Fibroblast of peridontal ligament (primary cell): ENCODE measurements around the gene MYO1B.

ENCODE experiments used
- DNase-seq: peaks from one replicate; pipeline ENCODE4 v3.0.0-alpha.2; 2010; ENCODE audit errors: extremely low read depth

MYO1B gene

DNA sequence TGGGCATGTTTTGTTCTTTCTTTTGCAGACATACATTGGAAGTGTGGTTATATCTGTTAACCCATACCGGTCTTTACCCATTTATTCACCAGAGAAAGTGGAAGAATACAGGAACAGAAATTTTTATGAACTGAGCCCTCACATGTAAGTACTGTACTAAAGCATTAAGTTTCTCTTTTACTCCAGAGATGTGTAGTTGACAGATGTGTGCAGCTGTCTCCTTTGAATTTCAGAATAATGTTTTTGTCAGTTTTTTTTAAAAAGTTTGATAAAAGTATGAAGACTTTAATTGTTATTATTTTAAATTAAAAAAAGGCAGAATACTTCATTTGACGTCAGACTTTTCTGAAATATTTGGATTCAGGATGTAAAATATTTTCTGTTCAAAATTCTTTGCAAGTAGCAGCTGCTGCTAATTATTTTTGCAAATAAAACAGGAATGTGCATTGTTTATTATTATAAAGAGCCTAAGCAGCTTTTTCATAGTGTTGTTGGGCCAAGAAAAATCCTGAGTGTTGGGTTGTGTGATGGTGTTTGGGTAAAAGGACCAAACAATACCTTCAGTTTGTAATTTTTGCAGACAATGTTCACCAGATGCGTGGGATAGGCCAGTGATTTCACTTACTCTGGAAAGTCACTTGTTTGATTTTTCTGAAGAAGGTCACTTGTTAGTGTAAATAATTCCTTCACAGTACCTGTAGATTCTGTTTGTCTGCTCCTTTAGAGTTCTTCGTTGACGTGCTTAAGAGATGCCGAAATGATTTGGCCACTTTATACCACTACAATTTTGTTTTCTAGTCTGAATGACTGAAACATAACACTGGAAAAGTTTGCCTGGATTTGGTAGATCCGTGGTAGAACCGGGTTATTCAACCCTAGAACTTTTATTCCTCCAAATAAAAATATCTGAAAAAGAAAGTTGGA lies 51.1 kb downstream of the MYO1B start:
- no peak for DNase-seq

DNA sequence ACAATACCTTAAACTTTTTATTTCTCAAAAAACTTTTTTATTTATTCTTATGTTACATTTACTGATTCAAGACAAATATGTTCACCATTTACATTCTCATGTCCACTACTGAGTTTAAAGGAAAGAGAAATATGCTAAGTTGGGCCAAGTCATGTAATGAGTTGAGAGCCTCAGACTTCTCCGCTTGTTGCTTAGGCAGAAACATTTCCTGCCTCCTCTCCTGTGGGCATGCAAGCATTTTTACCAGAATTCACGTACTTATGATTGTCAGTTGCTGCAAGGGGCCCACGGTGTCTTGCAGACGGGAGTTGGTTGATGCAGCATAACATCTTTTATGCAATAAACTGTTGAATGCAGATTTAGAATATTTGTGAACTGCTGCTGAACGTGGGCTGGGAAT lies 51.8 kb downstream of the MYO1B start:
- no peak for DNase-seq

DNA sequence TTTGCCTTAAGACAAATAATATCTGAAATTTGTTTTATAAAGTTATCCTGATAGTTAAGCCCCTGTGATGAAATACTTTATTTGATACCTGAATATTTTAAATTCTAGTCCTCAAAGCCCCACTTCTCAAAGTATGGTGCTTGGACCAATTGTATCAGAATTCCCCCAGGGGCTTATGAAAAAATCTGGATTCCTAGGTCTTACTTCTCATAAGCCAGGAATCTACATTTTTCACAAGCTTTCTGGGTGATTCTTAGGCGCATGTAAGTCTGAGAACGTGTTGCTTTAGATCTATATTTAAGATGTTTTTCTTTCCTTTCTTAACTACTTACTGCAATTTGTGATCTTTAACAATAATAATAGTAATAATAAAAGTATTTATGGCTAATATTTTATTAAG lies 53.1 kb downstream of the MYO1B start:
- peak; percentile 81 for DNase-seq

DNA sequence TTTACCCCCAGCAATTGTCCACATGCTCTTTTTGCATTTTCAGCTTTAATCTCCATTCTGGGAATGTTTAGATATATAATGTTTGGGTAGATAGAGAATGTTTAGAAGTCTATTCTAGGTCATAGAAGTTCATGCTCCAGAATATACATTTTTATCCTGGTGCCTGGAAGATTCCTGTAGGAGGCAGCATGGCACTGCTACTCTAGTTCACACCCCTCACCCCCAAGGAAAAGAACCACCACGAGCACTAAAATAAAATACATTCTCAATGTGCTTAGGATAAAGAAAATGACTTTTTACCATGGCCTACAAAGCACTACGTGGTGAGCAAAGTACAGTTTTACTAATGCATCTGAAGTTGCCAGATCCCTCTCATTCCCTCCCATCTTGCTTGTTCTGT lies 53.8 kb downstream of the MYO1B start:
- no peak for DNase-seq

DNA sequence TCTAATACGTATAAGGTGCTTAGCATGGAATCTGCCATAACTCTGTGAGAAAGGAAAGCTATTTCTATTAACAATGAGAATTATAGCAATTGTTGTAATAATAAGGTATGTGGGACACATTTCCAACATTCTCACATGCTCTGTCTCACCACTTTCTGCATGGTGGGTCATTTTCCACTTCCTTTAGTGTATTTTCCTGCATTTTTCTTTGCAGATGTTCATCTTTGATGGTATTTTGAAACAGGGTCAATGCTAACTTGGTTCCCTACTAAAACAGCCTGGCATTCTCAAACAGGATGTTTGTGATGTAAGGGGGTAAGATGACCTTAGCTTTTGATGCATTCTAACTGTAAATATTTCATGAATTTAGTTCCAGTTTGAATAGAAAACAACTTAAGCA lies 54.7 kb downstream of the MYO1B start:
- DNase-seq = no peak

DNA sequence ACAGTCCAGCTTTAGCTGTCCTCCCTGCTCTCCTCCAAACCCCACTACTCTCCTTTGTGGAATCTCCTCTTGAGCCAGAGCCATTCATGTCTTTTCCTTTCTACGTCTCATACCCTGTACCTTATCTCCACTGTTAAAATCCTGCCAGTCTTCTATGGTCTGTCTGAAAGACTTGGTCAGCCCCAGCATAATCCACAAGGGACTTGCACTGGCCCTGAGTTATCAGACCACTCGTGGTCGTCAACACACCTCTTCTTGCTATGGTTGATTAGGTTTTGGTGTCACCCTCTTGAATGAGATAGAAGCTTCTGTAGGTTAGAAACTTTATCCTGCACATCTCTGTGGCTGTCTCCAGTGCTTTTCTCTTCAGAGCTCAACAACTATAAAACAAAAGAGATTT lies 56.8 kb downstream of the MYO1B start:
- no peak for DNase-seq

DNA sequence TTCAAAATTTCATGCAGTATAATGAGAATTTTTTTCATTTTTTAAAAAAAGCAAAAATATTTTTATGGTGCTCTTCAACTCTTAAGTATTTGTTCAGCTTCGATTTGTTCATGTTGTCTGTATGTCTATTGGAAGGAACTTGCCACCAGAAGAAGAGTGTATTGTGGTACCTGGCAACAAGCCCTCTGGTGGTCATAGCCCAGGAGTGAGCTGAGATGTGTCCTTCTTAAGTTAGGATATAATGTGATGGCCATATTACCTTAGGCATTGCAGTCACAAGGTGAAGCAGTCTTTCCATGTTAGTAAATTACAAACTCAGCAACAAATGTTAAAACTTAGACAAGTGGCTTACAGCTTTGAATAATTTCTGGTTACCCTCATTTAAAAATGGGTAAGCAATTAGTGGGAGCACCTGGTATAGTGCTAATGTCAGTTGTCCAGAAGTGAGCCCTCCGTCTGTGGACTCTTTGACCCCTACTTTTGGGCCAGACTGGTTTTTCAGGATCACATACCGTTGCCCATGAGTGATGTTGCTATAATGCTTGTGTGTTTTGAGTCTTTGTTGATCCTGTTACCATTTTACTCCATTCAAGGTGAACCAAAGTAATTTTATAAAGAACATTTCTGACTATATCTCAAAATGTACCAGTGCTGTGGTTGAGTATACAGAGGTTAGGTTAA lies 57.4 kb downstream of the MYO1B start:
- no peak for DNase-seq

DNA sequence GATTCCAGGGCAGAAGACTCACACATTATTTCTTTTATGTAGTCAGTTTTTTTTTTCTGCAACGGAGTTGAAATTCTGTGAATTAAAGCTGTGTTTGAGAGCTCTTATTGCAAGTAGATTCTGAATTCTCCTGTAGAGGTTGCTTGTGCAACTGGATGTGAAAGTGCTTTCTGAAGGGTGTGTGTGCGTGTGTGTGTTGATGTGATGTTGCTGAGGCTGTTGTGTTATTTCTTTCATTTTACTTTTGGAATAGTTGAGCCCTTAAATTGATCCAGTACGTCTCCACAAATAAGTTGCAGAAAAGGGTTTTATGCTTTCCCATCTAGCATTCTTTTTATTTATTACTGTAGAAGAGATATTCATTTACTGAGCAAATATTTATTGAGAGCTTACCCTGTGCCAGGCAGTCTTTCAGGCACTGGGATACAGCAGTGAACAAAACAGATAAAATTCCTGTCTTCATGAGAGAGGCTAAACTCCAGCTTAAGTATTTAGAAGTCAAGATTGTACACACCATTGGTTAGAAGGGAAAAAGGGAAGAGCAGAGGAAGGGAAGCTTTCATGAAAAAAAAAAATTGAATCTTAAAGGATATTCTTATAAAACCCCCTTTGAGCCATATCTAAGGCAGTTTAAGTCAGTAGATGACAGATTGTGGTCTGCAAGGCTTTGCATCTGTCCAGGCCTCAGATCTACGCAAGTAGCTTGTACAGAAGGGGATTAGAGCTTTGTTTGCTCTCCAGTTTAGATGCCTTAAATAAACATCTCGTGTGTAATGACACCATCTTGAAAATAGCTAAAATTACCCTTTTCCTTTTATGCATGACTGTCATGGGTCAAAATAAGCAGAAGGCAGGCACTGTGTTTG lies 58.2 kb downstream of the MYO1B start:
- no peak for DNase-seq

DNA sequence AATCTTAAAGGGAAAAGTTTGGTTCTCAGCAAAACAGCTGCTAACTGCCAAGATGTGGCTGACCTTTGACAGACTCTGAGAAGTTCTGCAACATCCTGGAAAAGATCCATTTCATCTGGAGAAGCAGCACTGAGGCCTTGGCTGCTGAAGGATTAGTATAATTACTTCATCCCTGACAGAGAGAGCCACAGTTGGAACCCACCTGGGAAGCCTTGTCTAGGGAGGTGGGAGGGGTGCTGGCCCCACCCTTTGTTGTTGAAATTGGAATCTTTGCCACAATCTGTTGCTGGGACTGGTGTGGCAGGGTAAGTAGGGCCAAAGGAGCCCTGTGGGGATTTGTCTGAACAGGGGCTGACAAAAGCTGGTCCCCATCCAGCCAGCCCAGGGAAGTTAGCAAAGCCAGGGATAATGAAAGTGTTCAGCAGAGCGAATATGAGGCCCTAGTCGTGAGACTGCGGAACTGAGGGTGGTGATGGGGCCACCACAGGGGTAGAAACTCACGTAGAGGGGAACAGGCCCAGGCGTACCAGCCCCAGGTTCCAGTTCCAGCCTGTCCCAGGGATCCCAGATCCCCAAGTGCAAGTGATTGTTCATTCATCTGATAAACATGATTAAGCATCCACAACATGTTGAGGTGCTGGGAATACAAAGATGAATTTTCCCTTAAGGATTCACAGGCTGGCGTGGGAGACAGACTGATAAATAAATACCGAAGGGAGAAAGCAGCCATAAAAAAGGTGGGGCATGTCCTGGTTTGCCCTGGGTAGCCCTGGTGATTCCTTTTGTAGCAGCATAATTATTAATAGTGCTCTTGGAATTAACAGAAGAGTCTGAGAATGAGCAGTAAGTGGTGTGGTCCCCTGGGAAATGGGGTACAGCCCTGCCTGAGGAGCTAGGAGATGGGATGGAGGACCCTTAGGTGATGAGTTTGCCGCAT lies 60.0 kb downstream of the MYO1B start:
- DNase-seq = peak; percentile 95

DNA sequence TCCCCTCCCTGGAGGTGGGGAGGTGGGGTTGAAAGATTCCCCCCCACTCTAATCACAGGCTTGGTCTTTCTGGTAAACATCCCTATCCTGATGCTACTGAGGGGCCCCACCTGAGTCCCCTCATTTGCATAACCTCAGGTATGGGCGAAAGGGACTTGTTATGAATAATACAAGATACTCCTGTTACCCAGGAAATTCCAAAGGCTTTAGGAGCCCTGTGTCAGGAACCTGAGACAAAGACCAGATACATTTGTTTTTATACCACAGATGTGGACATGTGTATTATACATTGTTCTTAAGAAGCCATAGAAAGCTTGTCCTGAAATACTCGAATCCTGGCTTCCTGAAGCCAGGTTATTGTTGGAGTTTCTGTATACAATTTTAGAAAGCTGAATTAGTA lies 62.8 kb downstream of the MYO1B start:
- DNase-seq = no peak

DNA sequence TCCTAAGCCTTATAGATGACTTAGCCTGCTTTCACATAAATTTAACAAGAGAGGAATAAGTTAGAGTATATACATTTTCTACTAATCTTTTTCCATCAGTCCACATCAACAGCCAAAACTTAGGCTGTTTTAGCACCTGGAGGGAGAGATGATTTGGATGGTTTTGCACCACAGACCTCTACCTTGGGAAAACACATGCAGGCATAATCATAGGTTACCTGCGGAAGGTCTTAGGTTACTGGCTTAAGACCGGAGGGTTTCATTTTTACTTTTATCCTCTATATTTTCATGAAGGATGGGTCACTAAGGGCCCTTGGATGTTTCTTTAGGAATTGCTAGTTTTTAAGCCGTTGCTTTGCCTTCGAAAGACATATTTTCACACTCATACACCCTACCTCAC lies 66.0 kb downstream of the MYO1B start:
- no peak for DNase-seq

DNA sequence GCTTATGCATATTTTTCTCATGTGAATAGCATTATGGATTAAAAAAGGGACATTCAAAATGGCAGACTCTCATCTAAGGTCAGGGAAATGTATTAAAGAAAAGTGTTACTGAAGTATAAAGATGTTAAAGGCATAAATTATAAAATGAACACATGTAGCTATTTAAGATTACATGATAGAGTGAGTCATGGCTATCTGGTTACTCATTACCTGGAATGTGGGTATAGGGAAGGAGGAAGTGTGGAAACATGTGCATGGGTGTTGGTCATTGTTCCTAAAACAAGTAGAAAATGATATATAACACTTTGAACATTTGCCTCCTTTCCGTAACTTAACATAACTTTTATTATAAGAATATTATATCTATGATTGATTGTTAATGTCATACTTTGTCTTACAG lies 66.4 kb downstream of the MYO1B start:
- DNase-seq = peak; percentile 61

DNA sequence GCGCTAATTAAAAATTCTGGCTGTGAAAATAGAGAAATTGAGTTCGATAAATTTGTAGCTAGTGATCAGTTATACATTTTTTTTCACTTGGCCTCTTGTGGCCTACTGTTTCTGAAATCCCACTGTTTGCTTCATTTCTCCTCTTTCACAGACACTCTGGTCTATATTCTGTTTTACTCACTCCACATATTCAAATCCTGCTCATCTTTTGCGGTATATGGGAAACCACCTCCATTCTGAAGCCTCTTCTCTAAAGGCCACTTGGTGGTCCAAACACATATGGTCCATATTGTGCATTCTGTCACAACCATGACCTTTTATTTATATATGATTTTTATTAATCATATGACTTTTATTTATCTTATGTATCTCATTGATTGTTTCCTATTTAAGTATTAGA lies 67.0 kb downstream of the MYO1B start:
- no peak for DNase-seq

DNA sequence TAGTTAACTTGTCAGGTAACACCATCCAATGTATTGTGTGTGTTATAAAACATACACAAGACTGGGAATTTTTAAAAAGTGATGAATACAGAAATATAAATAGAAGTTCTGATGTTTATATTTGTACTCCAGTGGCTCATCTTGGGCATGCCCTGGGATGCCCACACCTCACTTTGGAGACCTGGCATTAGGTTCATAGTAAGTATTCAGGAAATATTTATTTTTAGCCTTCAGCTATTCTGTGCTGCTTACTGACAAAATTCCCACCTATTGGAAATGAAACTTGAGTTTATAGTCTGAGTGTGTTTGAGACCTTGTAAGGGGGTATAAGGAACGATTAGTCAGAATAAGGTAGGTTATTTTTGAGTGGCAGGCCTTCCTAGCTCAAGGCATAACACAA lies 67.5 kb downstream of the MYO1B start:
- DNase-seq = no peak

DNA sequence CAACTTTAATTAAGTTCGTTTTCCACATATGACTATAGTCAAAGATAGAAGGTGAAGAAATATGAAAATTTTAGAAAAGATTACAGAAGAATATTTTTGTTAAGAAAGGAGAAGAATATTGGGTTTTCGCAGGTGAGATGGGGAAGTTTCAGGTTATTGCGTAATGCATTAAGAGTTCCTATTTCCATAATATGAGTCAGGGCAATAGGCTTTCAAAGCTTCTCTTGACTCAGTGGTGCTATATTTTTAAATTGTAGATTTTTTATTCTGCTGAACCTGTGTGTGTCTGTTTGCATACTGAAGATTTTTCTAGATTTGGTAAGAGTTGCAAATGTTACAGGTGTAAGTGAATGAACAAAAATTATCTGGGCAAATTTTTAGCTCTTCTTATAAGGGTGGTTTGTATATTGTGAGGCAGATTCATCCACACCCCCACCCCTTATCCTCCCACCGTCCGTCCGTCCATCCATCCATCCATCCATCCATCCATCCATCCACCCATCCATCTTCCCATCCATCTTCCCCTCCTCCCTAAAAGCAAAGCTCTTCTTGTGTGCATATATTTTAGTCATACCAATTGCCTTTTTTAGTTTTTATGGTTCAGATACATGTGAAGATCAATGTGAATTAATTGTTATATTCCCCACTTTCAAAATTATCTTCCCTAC lies 69.6 kb downstream of the MYO1B start:
- no peak for DNase-seq

DNA sequence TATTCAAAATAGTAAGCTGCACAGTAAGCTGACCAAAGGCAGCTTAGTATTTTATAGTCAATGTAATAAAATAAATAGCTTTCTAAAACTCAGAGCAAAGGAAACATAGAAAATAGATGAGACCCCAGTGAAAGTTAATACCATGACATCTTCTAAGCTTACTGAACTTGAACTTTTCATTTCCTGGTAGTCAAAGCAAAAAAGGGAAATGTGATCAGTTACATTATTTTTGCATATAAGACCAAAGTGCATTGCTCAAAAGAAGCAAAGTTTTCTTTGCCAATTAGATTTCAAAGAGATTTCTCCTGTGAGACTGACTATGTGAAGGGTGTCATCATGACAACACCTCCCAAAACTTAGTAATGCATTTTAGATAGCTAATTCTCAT lies 70.2 kb downstream of the MYO1B start:
- DNase-seq = no peak

DNA sequence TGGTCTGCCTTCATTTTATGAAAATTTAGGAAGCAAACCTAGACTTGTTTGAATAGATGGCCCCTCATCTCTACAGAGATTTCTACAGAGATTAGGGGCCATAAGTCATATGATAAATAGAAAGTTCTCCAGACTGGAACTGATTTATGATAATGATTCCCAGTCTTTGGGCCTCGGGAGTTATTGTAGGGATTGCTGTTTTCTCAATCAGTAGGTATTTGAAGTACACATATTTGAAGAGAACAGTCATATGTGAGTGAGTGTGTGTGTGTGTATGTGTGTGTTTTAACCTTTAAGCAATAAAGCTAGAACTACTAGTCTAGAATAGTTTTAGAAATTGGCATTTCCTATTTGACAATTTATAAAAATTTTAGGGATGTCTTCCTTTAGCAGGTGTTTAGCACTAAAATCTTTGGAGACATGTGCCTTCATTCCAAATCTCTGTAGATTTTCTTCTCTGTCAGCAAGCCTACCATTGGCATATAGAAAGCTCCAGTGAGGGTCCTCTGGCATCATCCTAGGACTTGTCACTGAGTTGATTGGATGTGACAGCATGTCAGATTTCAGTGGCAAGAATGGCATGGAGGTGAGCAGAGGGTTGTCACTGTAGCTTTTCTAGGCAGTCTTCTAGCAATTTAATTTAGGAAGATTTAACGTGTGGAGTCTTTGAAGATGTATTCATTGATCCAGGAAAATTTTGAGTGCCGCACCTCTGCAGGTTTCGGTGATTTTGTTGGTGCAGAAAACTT lies 71.2 kb downstream of the MYO1B start:
- peak; percentile 83 for DNase-seq

DNA sequence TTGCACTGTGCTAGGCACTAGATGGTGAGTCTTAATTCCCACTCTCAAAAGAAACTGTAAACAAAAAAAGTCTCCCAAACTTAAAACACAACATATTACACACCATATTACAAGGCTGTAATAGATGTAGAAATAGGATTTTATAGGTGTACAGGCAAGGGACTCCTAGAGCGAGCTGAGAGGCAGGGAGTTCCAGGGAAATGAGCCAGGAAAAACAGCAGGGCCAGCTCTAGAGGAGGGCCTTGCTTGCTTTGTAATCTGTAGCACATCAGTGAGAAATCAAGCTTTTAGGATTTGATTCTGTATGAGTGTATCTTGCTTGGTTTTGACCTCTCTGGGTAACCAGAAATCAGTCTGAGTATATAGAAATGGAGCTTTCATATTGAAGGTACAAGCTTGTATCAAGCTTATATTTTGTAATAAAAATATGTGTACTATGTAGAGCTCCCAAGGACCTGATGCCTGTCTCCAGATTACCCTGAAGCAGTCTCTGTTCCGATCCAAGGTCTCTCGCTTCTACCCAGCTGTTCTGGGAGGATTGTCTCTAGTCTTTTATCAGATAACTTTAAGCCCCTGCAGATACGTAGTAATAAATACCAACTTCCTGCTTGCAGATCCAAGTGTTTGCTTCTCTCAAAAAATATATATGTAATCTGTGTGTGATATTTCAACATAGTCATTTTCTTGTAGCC lies 73.0 kb downstream of the MYO1B start:
- peak; percentile 78 for DNase-seq

DNA sequence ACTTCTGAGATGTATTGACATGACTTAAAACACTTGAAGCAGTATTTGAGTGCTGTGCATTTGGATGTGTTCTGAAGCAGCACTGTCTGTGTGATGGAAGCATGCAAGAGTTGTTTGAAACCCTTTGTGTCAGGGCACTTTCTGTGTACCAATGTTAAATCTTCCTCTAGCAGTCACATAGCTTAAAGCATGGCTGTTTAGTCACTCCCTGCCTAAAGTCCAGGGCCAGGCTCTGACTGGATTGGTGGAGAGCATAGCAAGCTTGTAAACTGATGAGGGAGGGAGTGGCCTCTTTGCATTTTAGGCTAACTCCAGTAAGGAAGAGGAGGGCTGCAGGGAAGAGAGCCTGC lies 73.5 kb downstream of the MYO1B start:
- peak; percentile 82 for DNase-seq
